BJ (cell line): ENCODE results near the gene NKX2-3. TPM values are rescaled to one million over a fixed set of nuclear protein-coding genes. Genes with fewer than 3 reads are reported as not detected.

Experiments
- CTCF ChIA-PET: fragments of 350-600 bp; formaldehyde crosslinking; extraction: SDS; loops from one replicate; lab custom pipeline; 2021; ENCODE audit warnings: antibody characterized with exemption, inconsistent platforms; lab: Yijun Ruan, JAX
- POLR2A ChIA-PET: fragments of 300-600 bp; sonication (Branson Sonifier 250); formaldehyde crosslinking; extraction: SDS; loops from one replicate; lab custom pipeline; 2021; ENCODE audit warnings: antibody characterized with exemption; lab: Charles Lee
- DNase-seq: peaks from one replicate; pipeline ENCODE4 v3.0.0-alpha.2; 2011; ENCODE audit warnings: low read depth
- H3K27me3 ChIP-seq: 2 replicates; pipeline ENCODE4 v1.6.0; 2011; ENCODE audit warnings: low read length; ENCODE audit not compliant: control insufficient read depth, insufficient read depth
- H3K36me3 ChIP-seq: 2 replicates; pipeline ENCODE4 v1.5.1; 2011; ENCODE audit warnings: low read length; ENCODE audit not compliant: control insufficient read depth, insufficient read depth
- H3K4me3 ChIP-seq: 2 replicates; pipeline ENCODE4 v1.5.1; 2011; ENCODE audit warnings: low read depth, mild to moderate bottlenecking, control low read depth, low read length
- polyA plus RNA-seq: library from polyadenylated mRNA; depleted of rRNA; stranded (reverse); fragments of >200 nt; gene quantifications from 2 replicates; pipeline ENCODE4 v1.2.3, GENCODE V29; 2011
- TF ChIP-seq, protein P1 (sequence below): IDR thresholded peaks from 2 replicates; pipeline ENCODE4 v1.5.1; 2011; ENCODE audit warnings: low read depth, mild to moderate bottlenecking, control low read depth, inconsistent platforms, low read length, moderate library complexity; ENCODE audit not compliant: insufficient read depth

NKX2-3 gene
- polyA plus RNA-seq, 1 experiment, result not detected

DNA sequence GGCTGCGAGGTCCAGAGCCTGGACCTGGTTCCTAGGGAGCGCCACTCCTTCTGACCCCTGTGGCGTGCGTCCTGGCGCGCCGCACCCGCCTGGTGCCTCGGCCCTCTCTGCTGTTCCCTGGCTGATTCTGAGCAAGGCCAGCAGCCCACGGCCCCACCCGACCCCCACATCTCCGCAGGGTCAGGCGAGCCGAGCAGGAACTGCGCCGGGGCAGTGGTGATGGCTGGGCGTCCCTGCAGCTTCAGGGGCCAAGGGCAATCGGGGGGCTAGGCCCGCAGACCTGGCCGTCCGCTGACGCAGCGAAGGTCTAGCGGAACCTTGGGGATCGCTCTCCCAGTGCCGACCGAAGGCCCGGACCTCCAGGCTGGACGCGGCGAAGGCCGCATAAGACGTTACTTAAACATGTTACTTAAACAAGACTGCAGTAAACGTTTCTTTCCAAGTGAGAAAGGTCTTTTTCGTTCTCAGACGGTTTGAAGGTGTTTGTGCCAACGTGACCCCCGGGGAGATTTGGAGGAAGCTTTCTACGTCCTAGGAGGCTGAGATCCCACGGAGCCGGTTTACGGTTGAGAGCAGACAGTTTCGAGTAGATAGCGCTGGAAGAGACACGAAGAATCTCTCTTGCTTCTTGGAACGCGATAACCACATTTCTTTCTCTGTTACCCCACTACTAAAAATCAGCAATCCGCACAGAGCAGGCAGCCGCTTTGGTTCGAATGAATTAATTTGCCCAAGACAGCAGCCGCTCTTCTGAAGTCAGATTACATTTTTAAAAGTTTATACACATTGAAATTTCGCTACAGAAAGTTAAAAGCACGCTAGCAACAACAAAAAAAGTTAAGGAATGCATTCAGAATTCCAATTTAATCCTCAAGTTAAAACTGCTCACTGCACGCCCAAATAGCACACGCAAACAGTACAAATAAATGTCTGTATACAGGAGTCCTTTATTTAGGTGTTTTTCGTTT, 4.9 kb upstream of the NKX2-3 start:
- H3K27me3 ChIP-seq, result peaks cover 86% of the 10 kb centered on the region
- CTCF ChIA-PET, result no interaction called here
- POLR2A ChIA-PET, result no interaction called here
- TF ChIP-seq, protein P1, sequence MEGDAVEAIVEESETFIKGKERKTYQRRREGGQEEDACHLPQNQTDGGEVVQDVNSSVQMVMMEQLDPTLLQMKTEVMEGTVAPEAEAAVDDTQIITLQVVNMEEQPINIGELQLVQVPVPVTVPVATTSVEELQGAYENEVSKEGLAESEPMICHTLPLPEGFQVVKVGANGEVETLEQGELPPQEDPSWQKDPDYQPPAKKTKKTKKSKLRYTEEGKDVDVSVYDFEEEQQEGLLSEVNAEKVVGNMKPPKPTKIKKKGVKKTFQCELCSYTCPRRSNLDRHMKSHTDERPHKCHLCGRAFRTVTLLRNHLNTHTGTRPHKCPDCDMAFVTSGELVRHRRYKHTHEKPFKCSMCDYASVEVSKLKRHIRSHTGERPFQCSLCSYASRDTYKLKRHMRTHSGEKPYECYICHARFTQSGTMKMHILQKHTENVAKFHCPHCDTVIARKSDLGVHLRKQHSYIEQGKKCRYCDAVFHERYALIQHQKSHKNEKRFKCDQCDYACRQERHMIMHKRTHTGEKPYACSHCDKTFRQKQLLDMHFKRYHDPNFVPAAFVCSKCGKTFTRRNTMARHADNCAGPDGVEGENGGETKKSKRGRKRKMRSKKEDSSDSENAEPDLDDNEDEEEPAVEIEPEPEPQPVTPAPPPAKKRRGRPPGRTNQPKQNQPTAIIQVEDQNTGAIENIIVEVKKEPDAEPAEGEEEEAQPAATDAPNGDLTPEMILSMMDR, result no peak
- H3K4me3 ChIP-seq, result no peak overlapping the region
- no peak for DNase-seq
- no peaks in the 10 kb centered on the region for H3K36me3 ChIP-seq

DNA sequence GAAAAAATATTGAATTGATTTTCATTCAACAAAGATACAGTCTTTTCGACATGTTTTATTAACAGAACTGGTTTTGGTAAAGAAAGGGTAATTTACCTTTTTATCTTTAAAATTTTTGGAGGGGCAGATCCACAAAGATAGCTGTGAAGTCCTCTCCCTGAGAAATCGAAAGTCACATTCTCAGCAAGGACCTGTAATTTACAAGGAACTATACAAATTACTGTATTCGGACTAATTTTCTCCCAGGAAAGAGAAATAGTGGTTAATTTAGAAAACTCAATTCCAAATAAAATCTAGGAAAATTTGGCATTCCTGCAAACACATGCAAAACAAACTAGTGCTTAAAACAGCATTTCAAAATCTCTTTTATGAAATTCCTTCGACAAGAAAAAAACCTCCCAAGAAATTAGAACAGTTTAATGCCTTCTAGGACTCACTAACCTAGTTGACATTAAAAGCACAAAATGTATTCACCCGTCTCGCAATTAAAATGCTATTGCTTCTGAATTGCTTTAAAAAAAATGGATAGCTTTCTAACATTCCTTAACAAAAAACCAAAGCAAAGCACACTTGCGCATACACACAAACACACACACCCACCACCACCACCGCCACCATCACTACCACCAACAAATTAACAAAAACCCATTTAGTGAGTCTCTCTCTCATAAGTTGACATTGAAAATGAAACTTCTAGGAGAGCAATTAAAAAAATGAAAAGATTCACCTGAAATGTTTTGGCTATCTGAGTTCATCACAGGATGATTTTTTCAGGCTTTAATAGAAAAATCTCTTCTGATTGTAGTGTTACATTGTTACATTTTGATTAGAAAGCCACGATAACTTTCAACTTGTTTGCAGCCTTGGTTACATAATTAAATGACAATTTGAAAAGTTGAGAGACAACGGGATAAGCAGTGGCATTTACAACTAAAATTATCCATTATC, 4.0 kb upstream of the NKX2-3 start:
- Histone ChIP-seq H3K27me3 (peaks cover 85% of the 10 kb centered on the region), H3K4me3 (no peak overlapping the region), H3K36me3 (no peaks in the 10 kb centered on the region)
- CTCF ChIA-PET, result no interaction called here
- TF ChIP-seq, protein P1, result no peak
- DNase-seq, result no peak
- POLR2A ChIA-PET, result no interaction called here

DNA sequence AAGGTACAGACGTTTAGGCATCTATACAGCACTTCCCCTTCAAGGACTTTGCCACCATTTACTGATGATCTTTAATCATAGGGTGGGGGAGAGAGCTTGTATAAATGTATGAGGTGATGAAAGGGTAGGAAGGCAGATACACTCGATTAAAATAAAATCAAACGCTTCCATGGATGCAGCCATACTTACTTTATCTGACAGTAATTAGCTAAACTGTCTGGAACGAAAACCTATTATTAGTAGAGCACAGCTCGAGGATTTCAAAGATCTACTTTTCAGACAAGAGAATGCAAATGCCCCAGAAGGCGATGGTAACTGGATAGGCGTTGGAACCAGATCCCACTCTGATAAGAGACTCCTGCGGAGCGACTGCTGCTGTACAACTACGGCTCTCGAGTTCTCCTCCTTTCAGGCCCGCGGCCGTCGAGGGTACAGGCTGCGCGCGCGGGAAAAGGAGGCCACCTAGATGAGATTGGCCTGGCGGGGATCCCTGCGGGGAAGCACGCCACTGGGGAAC, 3.1 kb upstream of the NKX2-3 start:
- CTCF ChIA-PET, result no interaction called here

DNA sequence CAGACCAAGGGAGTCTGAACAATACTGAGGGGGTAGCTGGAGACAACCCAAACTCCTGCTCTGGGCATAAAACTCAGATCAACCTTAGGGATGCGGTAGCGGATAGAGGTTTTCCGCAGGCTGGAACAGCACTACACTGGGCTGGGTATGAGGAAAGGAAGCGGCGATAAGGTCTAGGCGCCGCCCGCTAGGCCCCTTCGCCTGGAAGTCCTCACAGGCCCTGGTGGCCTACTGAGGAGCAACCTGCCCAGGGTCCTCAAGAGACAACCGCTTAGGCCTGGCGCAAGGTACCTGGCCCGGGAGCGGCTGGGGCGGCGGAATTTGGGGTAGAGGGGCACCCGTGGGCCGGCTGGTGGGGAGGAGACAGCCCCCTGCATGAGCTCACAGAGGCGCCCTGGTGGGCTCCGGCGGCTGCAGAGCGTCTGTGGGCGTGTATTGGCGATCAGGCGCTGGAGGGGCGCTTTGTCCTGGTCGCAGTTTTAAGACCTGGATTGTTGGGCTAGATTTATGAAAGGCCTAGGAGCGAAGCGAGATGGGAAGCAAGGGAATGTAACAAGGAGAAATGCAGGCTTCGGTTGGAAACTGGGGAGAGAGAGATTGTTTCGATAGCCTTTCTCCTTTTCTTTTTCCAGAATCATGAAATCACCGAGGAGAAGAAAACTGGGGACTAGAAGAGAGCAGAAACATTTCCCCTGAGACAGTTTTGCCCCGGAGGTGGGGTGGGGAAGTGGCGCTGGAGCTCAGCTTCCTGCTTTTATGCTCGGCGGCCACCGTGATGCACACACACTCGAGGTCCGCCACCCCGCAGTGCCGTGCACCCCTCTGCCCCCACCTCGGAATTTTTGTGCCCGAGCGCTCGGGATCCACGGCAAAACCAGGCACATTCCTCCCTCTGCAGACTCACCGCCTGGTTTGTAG, 2.4 kb upstream of the NKX2-3 start:
- Histone ChIP-seq H3K4me3 (no peak overlapping the region), H3K36me3 (no peaks in the 10 kb centered on the region), H3K27me3 (peaks cover 87% of the 10 kb centered on the region)
- POLR2A ChIA-PET, result no interaction called here
- TF ChIP-seq, protein P1, result no peak
- CTCF ChIA-PET, result no interaction called here
- DNase-seq, result no peak

More for the DNA sequence above, 3.1 kb upstream of the NKX2-3 start:
- Histone ChIP-seq H3K27me3 (peaks cover 87% of the 10 kb centered on the region), H3K4me3 (no peak overlapping the region), H3K36me3 (no peaks in the 10 kb centered on the region)
- no peak for DNase-seq
- POLR2A ChIA-PET, result no interaction called here
- TF ChIP-seq, protein P1, result no peak
